AG09319 (cell line): ENCODE results near the gene EIF4G1.

Experiments used
- DNase-seq: peaks from one replicate; pipeline ENCODE4 v3.0.0-alpha.2; 2010; ENCODE audit warnings: low read depth; ENCODE audit errors: extremely low read depth
- TF ChIP-seq, protein P1 (sequence below): IDR thresholded peaks from 2 replicates; pipeline ENCODE4 v1.5.1; 2011; ENCODE audit warnings: low read depth, mild to moderate bottlenecking, inconsistent platforms, low read length, moderate library complexity

EIF4G1 gene

DNA sequence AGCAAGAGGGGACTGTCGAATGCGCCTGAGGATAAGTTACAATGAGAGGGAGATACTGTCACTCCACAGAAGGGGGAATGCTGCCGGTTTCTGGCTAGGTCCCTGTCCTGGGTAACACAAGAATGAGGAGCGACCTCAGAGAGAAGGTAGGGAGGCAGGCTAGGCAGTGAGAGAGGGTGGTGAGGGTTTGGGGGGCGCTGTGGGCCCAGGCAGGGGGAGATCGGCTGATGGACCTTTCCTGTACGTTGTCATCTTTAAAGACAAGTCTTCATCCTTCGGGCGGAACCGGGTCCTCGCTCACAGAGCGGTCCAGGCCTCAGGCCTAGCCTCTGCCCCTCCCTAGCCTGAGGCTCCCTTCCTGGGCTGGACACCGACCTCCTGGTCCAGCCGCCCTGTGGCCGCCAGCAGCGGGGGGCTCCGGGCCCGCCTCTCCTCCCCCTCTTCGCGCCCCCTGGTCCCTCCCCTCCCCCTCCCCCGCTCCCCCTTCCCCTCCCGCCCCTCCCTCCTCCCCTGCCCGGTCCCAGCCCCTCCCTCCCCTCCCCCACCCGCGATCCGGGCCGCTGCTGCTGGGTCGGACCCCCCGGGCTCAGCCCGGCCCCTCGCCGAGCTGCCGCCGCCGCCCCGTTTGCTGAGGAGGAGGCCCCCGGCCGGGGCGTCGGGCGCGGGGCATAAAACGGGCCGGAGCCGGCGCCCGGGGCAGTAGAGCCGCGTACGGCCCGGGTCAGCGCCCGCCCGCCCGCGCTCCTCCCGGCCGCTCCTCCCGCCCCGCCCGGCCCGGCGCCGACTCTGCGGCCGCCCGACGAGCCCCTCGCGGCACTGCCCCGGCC lies 65.2 kb downstream of the EIF4G1 start, which contains the start of gene CHRD:
Gene CHRD, plus strand, starts transcription at position 697 of the 827 bp plus-strand sequence. CDS start 265 bp downstream, outside the sequence.
- TF ChIP-seq, protein P1, sequence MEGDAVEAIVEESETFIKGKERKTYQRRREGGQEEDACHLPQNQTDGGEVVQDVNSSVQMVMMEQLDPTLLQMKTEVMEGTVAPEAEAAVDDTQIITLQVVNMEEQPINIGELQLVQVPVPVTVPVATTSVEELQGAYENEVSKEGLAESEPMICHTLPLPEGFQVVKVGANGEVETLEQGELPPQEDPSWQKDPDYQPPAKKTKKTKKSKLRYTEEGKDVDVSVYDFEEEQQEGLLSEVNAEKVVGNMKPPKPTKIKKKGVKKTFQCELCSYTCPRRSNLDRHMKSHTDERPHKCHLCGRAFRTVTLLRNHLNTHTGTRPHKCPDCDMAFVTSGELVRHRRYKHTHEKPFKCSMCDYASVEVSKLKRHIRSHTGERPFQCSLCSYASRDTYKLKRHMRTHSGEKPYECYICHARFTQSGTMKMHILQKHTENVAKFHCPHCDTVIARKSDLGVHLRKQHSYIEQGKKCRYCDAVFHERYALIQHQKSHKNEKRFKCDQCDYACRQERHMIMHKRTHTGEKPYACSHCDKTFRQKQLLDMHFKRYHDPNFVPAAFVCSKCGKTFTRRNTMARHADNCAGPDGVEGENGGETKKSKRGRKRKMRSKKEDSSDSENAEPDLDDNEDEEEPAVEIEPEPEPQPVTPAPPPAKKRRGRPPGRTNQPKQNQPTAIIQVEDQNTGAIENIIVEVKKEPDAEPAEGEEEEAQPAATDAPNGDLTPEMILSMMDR, result no peak
- no peak for DNase-seq

DNA sequence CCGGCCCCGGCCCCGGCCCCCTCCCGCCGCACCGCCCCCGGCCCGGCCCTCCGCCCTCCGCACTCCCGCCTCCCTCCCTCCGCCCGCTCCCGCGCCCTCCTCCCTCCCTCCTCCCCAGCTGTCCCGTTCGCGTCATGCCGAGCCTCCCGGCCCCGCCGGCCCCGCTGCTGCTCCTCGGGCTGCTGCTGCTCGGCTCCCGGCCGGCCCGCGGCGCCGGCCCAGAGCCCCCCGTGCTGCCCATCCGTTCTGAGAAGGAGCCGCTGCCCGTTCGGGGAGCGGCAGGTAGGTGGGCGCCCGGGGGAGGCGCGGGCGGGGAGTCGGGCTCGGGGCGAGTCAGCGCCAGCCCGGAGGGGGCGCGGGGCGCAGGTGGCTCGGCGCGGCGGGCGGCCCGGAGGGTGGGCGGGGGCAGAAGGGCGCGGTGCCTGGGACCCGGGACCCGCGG lies 65.8 kb downstream of the EIF4G1 start:
- DNase-seq, result no peak
- TF ChIP-seq, protein P1, result no peak

DNA sequence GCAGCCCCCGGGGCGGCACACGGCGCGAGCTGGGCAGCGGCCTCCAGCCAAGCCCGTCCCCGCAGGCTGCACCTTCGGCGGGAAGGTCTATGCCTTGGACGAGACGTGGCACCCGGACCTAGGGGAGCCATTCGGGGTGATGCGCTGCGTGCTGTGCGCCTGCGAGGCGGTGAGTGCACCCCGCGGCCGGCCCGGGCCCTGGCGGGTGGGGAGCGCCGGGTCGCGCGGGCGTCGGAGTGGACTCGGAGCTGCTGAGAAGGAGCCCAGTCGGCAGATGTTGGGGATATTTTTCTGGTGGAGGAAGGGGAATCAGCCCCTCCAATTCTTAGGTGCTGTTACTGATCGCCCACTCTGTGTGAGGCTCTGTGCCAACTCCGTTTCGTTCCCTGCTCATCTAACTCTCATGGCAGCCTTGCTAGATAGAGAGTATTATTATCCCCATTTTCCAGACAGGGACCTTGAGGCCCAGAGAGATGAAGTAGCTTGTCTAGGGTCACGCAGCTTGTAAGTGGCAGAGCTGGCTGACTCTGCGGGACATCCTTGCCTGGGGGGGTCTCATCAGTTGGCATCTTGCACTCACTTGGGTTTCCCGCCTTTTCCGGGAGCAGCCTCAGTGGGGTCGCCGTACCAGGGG lies 66.3 kb downstream of the EIF4G1 start:
- TF ChIP-seq, protein P1, result no peak
- DNase-seq, result no peak

DNA sequence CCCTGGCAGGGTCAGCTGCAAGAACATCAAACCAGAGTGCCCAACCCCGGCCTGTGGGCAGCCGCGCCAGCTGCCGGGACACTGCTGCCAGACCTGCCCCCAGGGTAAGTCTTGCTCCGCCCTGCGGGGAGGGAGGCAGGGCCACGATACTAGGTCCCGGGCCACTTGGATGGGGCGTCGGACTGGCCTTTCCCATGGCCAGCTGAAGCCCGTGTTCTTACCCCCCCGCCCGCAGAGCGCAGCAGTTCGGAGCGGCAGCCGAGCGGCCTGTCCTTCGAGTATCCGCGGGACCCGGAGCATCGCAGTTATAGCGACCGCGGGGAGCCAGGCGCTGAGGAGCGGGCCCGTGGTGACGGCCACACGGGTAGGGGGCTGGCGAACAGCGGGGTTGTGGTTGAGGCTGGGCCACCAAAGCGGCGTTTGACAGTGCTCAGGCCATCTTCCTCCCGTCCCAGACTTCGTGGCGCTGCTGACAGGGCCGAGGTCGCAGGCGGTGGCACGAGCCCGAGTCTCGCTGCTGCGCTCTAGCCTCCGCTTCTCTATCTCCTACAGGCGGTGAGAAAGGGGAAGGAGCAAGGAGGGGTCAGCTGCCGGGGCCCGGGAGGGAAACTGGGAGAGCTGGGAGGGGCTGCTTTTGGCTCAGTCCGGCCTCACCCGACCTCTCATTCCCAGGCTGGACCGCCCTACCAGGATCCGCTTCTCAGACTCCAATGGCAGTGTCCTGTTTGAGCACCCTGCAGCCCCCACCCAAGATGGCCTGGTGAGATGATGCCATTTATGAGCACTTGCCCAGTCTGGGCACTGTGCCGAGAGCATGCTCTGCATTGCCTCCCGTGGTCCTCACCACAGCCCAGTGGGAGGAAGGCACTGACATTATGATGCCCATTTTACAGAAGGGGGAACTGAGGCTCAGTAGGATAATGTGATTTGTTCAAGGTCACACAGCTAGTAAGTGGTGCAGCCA lies 67.1 kb downstream of the EIF4G1 start:
- TF ChIP-seq, protein P1, result no peak
- no peak for DNase-seq

DNA sequence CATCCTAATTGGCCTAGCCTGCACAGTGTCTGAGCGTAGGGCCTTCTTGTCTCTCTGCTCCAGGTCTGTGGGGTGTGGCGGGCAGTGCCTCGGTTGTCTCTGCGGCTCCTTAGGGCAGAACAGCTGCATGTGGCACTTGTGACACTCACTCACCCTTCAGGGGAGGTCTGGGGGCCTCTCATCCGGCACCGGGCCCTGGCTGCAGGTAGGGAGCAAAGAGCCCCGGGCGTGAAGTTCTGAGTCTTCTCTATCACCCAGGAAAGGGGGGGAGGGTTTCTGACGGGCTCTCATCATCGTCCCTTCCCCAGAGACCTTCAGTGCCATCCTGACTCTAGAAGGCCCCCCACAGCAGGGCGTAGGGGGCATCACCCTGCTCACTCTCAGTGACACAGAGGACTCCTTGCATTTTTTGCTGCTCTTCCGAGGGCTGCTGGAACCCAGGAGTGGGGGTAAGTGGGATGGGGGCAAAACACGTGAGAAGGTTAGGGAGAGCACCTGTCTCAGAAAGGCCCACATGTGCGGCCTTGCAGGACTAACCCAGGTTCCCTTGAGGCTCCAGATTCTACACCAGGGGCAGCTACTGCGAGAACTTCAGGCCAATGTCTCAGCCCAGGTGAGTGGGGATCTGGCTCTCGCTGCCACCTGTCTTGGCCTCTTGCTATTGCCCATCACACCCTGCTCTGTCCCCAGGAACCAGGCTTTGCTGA lies 68.1 kb downstream of the EIF4G1 start:
- DNase-seq, result no peak
- TF ChIP-seq, protein P1, result no peak

DNA sequence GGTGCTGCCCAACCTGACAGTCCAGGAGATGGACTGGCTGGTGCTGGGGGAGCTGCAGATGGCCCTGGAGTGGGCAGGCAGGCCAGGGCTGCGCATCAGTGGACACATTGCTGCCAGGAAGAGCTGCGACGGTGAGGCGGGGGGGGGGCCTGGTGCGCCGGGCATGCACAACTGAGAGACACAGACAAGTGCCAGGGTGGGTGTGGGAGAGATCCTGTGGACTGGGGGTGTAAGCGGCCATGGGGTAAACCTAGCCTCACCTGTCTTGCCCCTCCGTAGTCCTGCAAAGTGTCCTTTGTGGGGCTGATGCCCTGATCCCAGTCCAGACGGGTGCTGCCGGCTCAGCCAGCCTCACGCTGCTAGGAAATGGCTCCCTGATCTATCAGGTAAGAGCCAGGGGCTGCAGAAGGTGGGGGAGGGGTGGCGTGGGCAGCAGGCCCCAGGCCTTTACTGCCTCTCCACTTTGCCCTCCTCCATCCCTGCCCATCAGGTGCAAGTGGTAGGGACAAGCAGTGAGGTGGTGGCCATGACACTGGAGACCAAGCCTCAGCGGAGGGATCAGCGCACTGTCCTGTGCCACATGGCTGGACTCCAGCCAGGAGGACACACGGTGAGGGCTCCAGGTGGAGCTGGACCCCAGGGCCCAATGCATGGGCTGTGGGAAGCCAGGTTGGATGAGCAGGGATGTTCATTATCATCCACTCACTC lies 68.8 kb downstream of the EIF4G1 start:
- no peak for DNase-seq
- TF ChIP-seq, protein P1, result no peak
